GM12874 (cell line): Measurements from ENCODE around the gene PIR.

Experiments used
- TF ChIP-seq, protein P1 (sequence below): IDR thresholded peaks from 2 replicates; pipeline ENCODE4 v1.5.1; 2011; ENCODE audit warnings: low read depth, mild to moderate bottlenecking, control low read depth, low read length, moderate library complexity; ENCODE audit not compliant: insufficient read depth

The PIR gene

DNA sequence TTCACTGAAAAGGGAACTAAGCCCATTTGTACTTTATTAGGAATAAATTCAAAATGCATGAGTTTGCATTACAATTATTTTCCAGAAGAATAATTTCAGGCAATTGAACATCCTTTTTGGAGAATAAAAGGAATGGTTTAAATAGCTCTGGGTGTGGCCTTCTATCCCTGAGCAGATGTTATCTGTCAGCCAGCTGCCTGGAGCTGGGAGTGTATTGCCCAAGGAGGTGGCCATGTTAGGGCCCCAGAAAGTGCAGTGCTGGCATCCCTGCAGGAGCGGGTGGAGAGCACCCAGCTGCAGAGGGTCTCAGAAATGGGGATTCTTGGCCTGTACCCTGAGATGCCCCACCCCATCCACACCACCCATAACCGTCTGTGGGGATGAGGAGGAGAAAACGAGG, 87.3 kb downstream of the PIR start:
- TF ChIP-seq, protein P1, sequence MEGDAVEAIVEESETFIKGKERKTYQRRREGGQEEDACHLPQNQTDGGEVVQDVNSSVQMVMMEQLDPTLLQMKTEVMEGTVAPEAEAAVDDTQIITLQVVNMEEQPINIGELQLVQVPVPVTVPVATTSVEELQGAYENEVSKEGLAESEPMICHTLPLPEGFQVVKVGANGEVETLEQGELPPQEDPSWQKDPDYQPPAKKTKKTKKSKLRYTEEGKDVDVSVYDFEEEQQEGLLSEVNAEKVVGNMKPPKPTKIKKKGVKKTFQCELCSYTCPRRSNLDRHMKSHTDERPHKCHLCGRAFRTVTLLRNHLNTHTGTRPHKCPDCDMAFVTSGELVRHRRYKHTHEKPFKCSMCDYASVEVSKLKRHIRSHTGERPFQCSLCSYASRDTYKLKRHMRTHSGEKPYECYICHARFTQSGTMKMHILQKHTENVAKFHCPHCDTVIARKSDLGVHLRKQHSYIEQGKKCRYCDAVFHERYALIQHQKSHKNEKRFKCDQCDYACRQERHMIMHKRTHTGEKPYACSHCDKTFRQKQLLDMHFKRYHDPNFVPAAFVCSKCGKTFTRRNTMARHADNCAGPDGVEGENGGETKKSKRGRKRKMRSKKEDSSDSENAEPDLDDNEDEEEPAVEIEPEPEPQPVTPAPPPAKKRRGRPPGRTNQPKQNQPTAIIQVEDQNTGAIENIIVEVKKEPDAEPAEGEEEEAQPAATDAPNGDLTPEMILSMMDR: no peak

DNA sequence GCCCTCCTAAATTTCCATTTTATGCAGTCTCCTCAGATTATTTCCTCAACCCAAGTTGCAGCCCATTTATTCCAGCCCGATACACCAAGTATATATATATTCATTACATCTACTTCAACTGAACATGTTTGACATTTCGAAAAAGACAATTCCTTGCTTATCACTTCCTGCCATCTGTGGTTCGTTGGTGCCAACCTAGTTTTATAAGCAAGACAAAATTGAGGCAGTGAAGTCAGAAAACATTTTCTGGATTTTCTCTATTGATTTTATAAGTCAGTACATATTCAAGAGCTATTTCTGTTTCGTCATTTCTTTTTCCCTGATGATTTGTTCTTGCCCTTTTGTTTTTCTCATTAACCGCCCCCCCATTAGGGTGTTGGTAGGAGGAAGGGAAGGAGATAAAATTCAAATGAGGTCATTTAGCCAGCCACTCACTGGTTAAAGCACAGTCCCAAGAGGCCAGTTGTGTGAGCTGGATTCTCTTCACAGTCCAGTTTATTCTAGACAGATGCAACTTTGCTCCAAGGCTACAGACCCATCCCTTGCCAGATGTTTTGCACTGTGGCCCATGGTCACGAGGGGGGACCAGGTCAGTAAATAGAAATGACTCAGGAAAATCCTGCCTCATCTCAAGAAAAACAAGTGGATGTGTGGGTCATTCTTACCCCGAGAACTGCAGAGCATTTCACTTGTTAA, 88.6 kb downstream of the PIR start:
- TF ChIP-seq, protein P1: no peak

DNA sequence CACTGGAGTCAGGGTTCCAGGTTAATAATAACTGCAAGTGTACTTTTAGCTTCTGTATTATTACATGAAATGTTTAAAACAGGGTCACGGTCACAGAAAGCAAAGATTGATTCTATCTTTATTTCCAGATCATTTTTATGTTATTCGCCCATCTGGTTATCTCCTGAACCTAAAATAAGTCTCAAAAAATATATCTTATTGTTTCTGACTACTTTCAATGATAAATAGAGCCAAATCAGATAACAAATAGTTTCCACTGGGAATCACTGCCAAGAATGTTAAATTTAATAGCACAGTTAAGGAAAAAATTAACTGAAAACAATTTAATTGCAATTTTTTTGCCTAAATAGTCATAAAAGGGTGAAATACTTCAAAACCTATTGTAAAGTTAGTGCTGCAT, 91.8 kb downstream of the PIR start:
- TF ChIP-seq, protein P1: no peak

DNA sequence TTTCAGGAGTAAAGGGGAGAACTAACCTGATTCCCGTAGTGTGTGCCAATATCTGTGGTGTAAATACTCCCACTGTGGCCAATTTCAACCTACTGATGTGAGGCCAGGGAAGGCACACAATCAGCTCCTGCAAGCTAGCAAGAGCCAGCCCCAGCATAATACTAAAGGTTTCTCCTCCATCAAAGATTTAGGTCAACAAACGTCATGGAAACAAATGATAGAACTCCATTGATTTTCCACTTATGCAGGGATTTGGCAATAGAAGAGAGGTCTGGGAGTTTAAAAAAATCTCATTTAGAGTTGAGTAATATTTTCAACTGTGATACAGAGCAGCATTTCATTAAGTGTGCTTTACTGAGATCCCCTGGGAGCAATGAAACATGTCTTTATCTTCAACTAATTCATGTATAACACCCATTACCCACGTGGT, 93.2 kb downstream of the PIR start:
- TF ChIP-seq, protein P1: no peak

DNA sequence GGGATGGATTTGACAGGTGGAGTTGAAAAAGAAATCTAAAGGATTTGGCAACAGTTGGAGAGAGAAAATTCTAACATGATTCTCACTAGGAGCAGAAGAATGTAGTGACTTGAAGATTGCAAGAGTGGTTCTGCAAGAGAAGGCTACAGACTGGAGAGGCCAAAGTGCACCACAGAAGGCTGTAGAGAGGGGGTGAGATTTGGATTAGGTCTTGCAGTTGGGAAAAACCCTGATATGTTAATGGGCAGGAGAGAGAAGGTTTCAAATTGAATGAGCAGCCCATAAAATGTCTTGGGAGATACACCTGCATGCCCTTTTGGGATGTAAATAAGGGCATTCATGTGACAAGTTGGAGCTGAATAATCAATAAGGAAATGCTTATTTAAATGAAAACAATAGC, 94.3 kb downstream of the PIR start:
- TF ChIP-seq, protein P1: no peak

DNA sequence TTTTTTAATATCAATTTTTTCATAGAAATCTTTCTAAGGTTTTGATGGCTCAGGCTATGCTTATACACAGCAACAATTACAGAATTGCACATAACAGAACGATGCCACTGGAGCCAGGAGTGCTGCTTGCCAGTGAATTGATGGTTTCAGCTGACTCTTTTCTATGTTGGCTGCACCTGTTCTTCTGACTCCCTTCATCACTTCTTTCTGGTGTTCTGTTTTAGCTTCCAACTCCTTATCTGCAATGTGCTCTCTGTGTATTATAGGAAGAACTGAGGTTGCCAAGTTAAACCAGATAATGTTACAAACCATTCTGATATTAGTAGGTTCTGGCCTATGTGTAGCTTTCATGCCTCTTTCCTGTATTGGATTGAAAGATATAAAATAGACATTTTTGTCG, 97.3 kb downstream of the PIR start:
- TF ChIP-seq, protein P1: no peak

DNA sequence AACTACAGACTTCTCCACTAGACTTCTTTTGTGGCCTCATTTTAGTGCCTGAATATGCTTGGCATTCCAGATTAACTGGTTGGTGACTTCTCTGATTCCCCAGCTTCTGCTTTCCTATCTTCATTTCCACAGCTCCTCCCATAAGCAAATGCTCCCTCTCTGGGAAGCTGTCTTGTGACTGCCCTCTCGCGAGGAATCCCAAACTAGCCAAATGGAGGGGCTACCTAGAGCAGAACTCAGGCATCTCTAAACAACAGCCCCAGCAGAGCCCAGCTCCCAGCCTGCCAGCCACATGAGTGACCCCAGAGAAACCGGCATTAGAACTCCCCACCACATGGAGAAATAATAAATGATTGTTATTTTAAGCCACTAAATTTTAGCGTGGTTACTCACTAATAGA, 101.3 kb downstream of the PIR start:
- TF ChIP-seq, protein P1: no peak
